ENCODE data around the gene DMRTB1. TPM values are rescaled to one million over a fixed set of nuclear protein-coding genes. Genes with fewer than 3 reads are reported as not detected.
A peak's percentile ranks its signal among the peaks of the same experiment; 100 is the strongest.

Gene DMRTB1
- total RNA-seq, 1 experiment from 2014 or later, result not detected

GRCh38 chr1:53469373-53469772 is 10.2 kb downstream of the DMRTB1 start:
- intact Hi-C loops (cut with micrococcal nuclease), result no loop called here
- ChIA-PET POLR2A (ENCODE audit: unreplicated experiment) (no interaction called here), CTCF (no interaction called here)
- Histone ChIP-seq H3K79me2 (ENCODE audit: low read length) (no peaks in the 10 kb centered on the region), H3K27ac (ENCODE audit: low read length) (no peak overlapping the region), H4K20me1 (ENCODE audit: low read length) (no peaks in the 10 kb centered on the region), H3F3A (ENCODE audit: low read length, unreplicated experiment) (no peaks in the 10 kb centered on the region), H3K4me1 (ENCODE audit: insufficient read depth, low read length) (no peaks in the 10 kb centered on the region), H2AFZ (ENCODE audit: low read length) (no peak overlapping the region), H3K9me2 (replicated peaks; ENCODE audit: low read length) (no peaks in the 10 kb centered on the region), H3K36me3 (ENCODE audit: low read depth, low read length) (no peaks in the 10 kb centered on the region), H3K4me3 (ENCODE audit: low read length) (no peak overlapping the region), H3K27me3 (ENCODE audit: low read length) (no peaks in the 10 kb centered on the region), H3K9me3 (ENCODE audit: low read length) (no peaks in the 10 kb centered on the region), H3K4me2 (ENCODE audit: low read length) (no peak overlapping the region), H3K9ac (ENCODE audit: low read length) (no peak overlapping the region)
- no peak for TF ChIP-seq EZH2 (IDR thresholded peaks at IDR 0.05; ENCODE audit: low read length, unreplicated experiment)
- TF ChIP-seq EZH2phosphoT487 (IDR thresholded peaks at IDR 0.05; ENCODE audit: borderline replicate concordance, low read length), result no peak
- no peak; the same call in 1 of the 2 replicates for TF ChIP-seq CTCF (conservative IDR thresholded peaks at IDR 0.05; ENCODE audit: low read depth, low read length)
- ATAC-seq (no peak), DNase-seq (no peak)
- BruUV-seq (replicated peaks), result no TSS peak

DNA sequence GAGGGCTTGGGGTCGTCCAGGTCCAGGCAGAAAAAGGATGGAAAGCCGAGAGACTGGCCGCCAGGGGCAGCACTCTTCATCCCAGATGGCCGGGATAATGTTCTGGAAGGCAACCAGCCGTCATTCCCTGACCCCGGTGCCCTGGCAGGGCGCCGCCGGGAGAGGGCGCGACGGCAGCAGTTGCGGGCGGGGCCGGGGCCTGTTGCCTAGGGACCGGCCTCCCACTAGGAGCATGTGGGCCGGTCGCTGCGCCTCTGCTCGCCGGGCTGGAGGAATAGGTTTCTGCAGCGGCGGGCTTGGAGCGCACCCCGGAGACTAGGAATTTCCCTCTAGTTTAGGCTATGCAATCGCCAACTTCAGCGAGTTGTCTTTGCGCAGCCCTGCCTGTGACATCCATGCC is 11.0 kb downstream of the DMRTB1 start:
- Histone ChIP-seq H3K9me2 (replicated peaks; ENCODE audit: low read length) (no peaks in the 10 kb centered on the region), H3K4me1 (ENCODE audit: insufficient read depth, low read length) (no peaks in the 10 kb centered on the region), H2AFZ (ENCODE audit: low read length) (no peak overlapping the region), H3K27ac (ENCODE audit: low read length) (no peak overlapping the region), H3K9me3 (ENCODE audit: low read length) (no peaks in the 10 kb centered on the region), H4K20me1 (ENCODE audit: low read length) (no peaks in the 10 kb centered on the region), H3K4me3 (ENCODE audit: low read length) (no peak overlapping the region), H3F3A (ENCODE audit: low read length, unreplicated experiment) (no peaks in the 10 kb centered on the region), H3K4me2 (ENCODE audit: low read length) (no peak overlapping the region), H3K9ac (ENCODE audit: low read length) (no peak overlapping the region), H3K27me3 (ENCODE audit: low read length) (no peaks in the 10 kb centered on the region), H3K79me2 (ENCODE audit: low read length) (no peaks in the 10 kb centered on the region), H3K36me3 (ENCODE audit: low read depth, low read length) (no peaks in the 10 kb centered on the region)
- peak; percentile 29; the same call in 1 of the 2 replicates for TF ChIP-seq CTCF (conservative IDR thresholded peaks at IDR 0.05; ENCODE audit: low read depth, low read length)
- TF ChIP-seq EZH2 (IDR thresholded peaks at IDR 0.05; ENCODE audit: low read length, unreplicated experiment), result no peak
- TF ChIP-seq EZH2phosphoT487 (IDR thresholded peaks at IDR 0.05; ENCODE audit: borderline replicate concordance, low read length), result no peak
- BruUV-seq (replicated peaks), result no TSS peak
- ATAC-seq, result no peak
- intact Hi-C loops (cut with micrococcal nuclease), result no loop called here
- DNase-seq, result no peak
- ChIA-PET CTCF (no interaction called here), POLR2A (ENCODE audit: unreplicated experiment) (no interaction called here)

DNA sequence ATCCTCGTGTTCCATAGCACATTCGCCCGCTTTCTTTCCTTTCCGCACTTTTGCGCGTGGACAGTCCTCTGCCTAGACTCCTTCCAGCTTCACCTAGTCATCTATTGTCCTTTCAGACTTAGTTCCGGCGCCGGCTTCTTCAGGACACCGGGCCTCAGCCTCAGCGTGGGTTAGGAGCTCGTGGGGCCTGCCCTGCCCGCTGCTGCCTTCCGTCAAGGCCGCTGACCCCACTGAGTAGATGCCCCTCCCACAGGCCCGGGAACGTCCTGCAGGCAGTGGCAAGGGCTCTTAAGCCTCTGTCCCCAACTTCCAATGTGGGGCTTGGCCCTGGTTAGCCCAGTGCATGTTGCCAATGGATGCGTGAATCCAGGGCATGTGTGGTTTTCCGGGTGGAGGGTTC is 11.4 kb downstream of the DMRTB1 start:
- POLR2A ChIA-PET (ENCODE audit: unreplicated experiment), result no interaction called here
- H3K4me1 ChIP-seq (ENCODE audit: insufficient read depth, low read length), result no peaks in the 10 kb centered on the region
- H3K4me2 ChIP-seq (ENCODE audit: low read length), result no peak overlapping the region
- DNase-seq (no peak), ATAC-seq (no peak)
- no peaks in the 10 kb centered on the region for H4K20me1 ChIP-seq (ENCODE audit: low read length)
- H3K9me2 ChIP-seq (replicated peaks; ENCODE audit: low read length), result no peaks in the 10 kb centered on the region
- no TSS peak for BruUV-seq (replicated peaks)
- H3K27ac ChIP-seq (ENCODE audit: low read length), result no peak overlapping the region
- no peaks in the 10 kb centered on the region for H3K79me2 ChIP-seq (ENCODE audit: low read length)
- H3K4me3 ChIP-seq (ENCODE audit: low read length), result no peak overlapping the region
- H2AFZ ChIP-seq (ENCODE audit: low read length), result no peak overlapping the region
- H3K9ac ChIP-seq (ENCODE audit: low read length), result no peak overlapping the region
- H3K9me3 ChIP-seq (ENCODE audit: low read length), result no peaks in the 10 kb centered on the region
- peaks cover 4% of the 10 kb centered on the region; the same call in 1 of the 2 replicates for H3K27me3 ChIP-seq (ENCODE audit: low read length)
- CTCF ChIA-PET, result no interaction called here
- no peaks in the 10 kb centered on the region for H3F3A ChIP-seq (ENCODE audit: low read length, unreplicated experiment)
- TF ChIP-seq CTCF (conservative IDR thresholded peaks at IDR 0.05; ENCODE audit: low read depth, low read length) (no peak), EZH2phosphoT487 (IDR thresholded peaks at IDR 0.05; ENCODE audit: borderline replicate concordance, low read length) (no peak), EZH2 (IDR thresholded peaks at IDR 0.05; ENCODE audit: low read length, unreplicated experiment) (no peak)
- intact Hi-C loops (cut with micrococcal nuclease), result no loop called here
- no peaks in the 10 kb centered on the region for H3K36me3 ChIP-seq (ENCODE audit: low read depth, low read length)

Measured in PC-3 (cell line).